Measurements from ENCODE around the gene PNMA8A. TPM values are rescaled to one million over a fixed set of nuclear protein-coding genes. Genes with fewer than 3 reads are reported as not detected.
A peak's percentile ranks its signal among the peaks of the same experiment; 100 is the strongest.

The PNMA8A gene
- polyA plus RNA-seq, 1 donor (not counting 4 experiments of a cell fraction or from before 2014, with no cell fraction given): 0.24 TPM

GRCh38 chr19:46472592-46472991, 1.2 kb upstream of the PNMA8A start:
- TF ChIP-seq, protein P1, sequence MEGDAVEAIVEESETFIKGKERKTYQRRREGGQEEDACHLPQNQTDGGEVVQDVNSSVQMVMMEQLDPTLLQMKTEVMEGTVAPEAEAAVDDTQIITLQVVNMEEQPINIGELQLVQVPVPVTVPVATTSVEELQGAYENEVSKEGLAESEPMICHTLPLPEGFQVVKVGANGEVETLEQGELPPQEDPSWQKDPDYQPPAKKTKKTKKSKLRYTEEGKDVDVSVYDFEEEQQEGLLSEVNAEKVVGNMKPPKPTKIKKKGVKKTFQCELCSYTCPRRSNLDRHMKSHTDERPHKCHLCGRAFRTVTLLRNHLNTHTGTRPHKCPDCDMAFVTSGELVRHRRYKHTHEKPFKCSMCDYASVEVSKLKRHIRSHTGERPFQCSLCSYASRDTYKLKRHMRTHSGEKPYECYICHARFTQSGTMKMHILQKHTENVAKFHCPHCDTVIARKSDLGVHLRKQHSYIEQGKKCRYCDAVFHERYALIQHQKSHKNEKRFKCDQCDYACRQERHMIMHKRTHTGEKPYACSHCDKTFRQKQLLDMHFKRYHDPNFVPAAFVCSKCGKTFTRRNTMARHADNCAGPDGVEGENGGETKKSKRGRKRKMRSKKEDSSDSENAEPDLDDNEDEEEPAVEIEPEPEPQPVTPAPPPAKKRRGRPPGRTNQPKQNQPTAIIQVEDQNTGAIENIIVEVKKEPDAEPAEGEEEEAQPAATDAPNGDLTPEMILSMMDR (optimal IDR thresholded peaks at IDR 0.05 in 1 of 3, IDR thresholded peaks at IDR 0.05 in 1 of 3, conservative IDR thresholded peaks at IDR 0.05 in 1 of 3; ENCODE audit: extremely low read depth in 1 of 3, insufficient read depth in 2 of 3, low read length in 3 of 3): no peak
- no peak for TF ChIP-seq EZH2 (IDR thresholded peaks at IDR 0.05; ENCODE audit: low read length)
- H3K9me1 ChIP-seq (ENCODE audit: control insufficient read depth, extremely low read depth, insufficient read depth, low read length): no peaks in the 10 kb centered on the region
- H3K9ac ChIP-seq (ENCODE audit: control insufficient read depth, extremely low read depth, insufficient read depth, low read length): no peak overlapping the region
- no peak overlapping the region for H3K27ac ChIP-seq (ENCODE audit: control insufficient read depth, insufficient read depth, low read length)
- H3K4me3 ChIP-seq (ENCODE audit: control insufficient read depth in 2 of 3, extremely low read depth in 1 of 3, insufficient read depth in 2 of 3, low read depth in 1 of 3, low read length in 3 of 3): no peak overlapping the region
- no peaks in the 10 kb centered on the region for H3K79me2 ChIP-seq (ENCODE audit: control insufficient read depth, insufficient read depth, low read length)
- H4K20me1 ChIP-seq (ENCODE audit: control insufficient read depth, extremely low read depth, insufficient read depth, low read length): no peaks in the 10 kb centered on the region
- no peak overlapping the region for H3K4me2 ChIP-seq (ENCODE audit: control insufficient read depth, extremely low read depth, insufficient read depth, low read depth, low read length)
- no peaks in the 10 kb centered on the region for H3K9me3 ChIP-seq (ENCODE audit: control insufficient read depth, low read depth, low read length)
- no peaks in the 10 kb centered on the region for H3K36me3 ChIP-seq (ENCODE audit: control insufficient read depth in 2 of 2, extremely low read depth in 1 of 2, insufficient read depth in 2 of 2, low read length in 2 of 2)
- H3K4me1 ChIP-seq (ENCODE audit: control insufficient read depth, extremely low read depth, insufficient read depth, low read length): peaks cover 7% of the 10 kb centered on the region
- H2AFZ ChIP-seq (ENCODE audit: control insufficient read depth, low read length): no peak overlapping the region
- no peaks in the 10 kb centered on the region for H3K27me3 ChIP-seq (ENCODE audit: control insufficient read depth, extremely low read depth, insufficient read depth, low read length)
- dilution Hi-C loops (cut with MboI; ENCODE audit: extremely low pct_ligation_motif_present, low sequenced_read_pairs): no loop called here
- FAIRE-seq (no peak), DNase-seq (ENCODE audit: low read depth, low spot score) (no peak)

GRCh38 chr19:46471811-46472543, 614 bp upstream of the PNMA8A start:
- no peaks in the 10 kb centered on the region for H3K9me3 ChIP-seq (ENCODE audit: control insufficient read depth, low read depth, low read length)
- no peak overlapping the region for H2AFZ ChIP-seq (ENCODE audit: control insufficient read depth, low read length)
- FAIRE-seq (no peak), DNase-seq (ENCODE audit: low read depth, low spot score) (no peak)
- H3K9ac ChIP-seq (ENCODE audit: control insufficient read depth, extremely low read depth, insufficient read depth, low read length): no peak overlapping the region
- H3K36me3 ChIP-seq (ENCODE audit: control insufficient read depth in 2 of 2, extremely low read depth in 1 of 2, insufficient read depth in 2 of 2, low read length in 2 of 2): no peaks in the 10 kb centered on the region
- H3K27me3 ChIP-seq (ENCODE audit: control insufficient read depth, extremely low read depth, insufficient read depth, low read length): no peaks in the 10 kb centered on the region
- no peaks in the 10 kb centered on the region for H3K79me2 ChIP-seq (ENCODE audit: control insufficient read depth, insufficient read depth, low read length)
- peaks cover 11% of the 10 kb centered on the region for H3K4me1 ChIP-seq (ENCODE audit: control insufficient read depth, extremely low read depth, insufficient read depth, low read length)
- H3K4me2 ChIP-seq (ENCODE audit: control insufficient read depth, extremely low read depth, insufficient read depth, low read depth, low read length): peak overlapping the region; percentile 52
- H3K9me1 ChIP-seq (ENCODE audit: control insufficient read depth, extremely low read depth, insufficient read depth, low read length): no peaks in the 10 kb centered on the region
- peak overlapping the region in 1 of 3 experiments; percentile 34 for H3K4me3 ChIP-seq (ENCODE audit: control insufficient read depth in 2 of 3, extremely low read depth in 1 of 3, insufficient read depth in 2 of 3, low read depth in 1 of 3, low read length in 3 of 3)
- H4K20me1 ChIP-seq (ENCODE audit: control insufficient read depth, extremely low read depth, insufficient read depth, low read length): no peaks in the 10 kb centered on the region
- H3K27ac ChIP-seq (ENCODE audit: control insufficient read depth, insufficient read depth, low read length): no peak overlapping the region
- TF ChIP-seq, protein P1 (optimal IDR thresholded peaks at IDR 0.05 in 1 of 3, IDR thresholded peaks at IDR 0.05 in 1 of 3, conservative IDR thresholded peaks at IDR 0.05 in 1 of 3; ENCODE audit: extremely low read depth in 1 of 3, insufficient read depth in 2 of 3, low read length in 3 of 3): no peak
- no peak for TF ChIP-seq EZH2 (IDR thresholded peaks at IDR 0.05; ENCODE audit: low read length)
- dilution Hi-C loops (cut with MboI; ENCODE audit: extremely low pct_ligation_motif_present, low sequenced_read_pairs): no loop called here

Data from keratinocyte (primary cell).